Measurements from ENCODE around the gene PPP2R3C. TPM values are rescaled to one million over a fixed set of nuclear protein-coding genes. Genes with fewer than 3 reads are reported as not detected.

The PPP2R3C gene
- total and polyA plus RNA-seq, 2 of the 4 experiments (the other 2 are of a cell fraction), result 15.9 to 17.0 TPM

DNA sequence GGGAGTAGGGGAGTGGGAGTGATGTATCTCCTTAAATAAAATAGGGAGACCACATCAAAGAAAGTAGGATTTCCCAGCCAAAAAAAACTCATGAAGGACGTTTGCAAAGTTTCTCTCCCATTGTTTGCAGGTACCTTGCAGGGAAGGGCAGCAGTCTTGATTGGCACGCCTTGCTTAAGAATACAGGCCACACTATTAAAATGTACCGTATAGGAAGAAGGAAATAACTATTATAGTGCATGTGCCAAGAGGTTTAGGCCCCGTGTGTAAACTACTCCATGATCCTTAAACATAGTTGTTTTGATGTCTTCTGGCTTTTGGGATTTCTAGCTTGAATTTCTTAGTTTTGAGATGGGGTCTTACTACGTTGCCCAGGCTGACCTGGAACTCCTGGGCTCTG lies 43.1 kb upstream of the PPP2R3C start:
- Histone ChIP-seq H3K27ac (ENCODE audit: insufficient read depth, low read length) (no peak overlapping the region), H4K8ac (ENCODE audit: low read depth in 2 of 2, low read length in 2 of 2) (no peak overlapping the region), H3K9me1 (ENCODE audit: insufficient read depth, low read length) (peaks cover 3% of the 10 kb centered on the region; the same call in 1 of the 2 replicates), H3K56ac (ENCODE audit: extremely low read depth, insufficient read depth, low read length) (no peak overlapping the region), H4K20me1 (ENCODE audit: insufficient read depth, low read length) (no peaks in the 10 kb centered on the region), H3K4me1 (ENCODE audit: control insufficient read depth, insufficient read depth, low read length) (peaks cover 4% of the 10 kb centered on the region; the same call in 1 of the 2 replicates), H4K5ac (ENCODE audit: low read depth, low read length) (no peak overlapping the region), H2BK15ac (ENCODE audit: low read depth, low read length) (no peak overlapping the region), H2BK5ac (ENCODE audit: low read depth, low read length, poor library complexity, severe bottlenecking) (no peak overlapping the region), H3K4ac (ENCODE audit: low read depth, low read length) (no peak overlapping the region), H2AFZ (replicated peaks; ENCODE audit: low read length, poor library complexity) (no peak overlapping the region), H3K18ac (ENCODE audit: low read depth, low read length) (no peak overlapping the region), H2BK20ac (ENCODE audit: low read depth, low read length) (no peak overlapping the region), H3K4me3 (ENCODE audit: insufficient read depth, low read depth, low read length) (no peak overlapping the region), H2AK9ac (replicated peaks; ENCODE audit: low read depth, low read length, poor library complexity) (no peak overlapping the region), H3K79me1 (ENCODE audit: low read depth in 1 of 2, low read length in 2 of 2) (peaks cover 5 to 19% of the 10 kb centered on the region in 2 experiments), H3K14ac (replicated peaks; ENCODE audit: low read depth, low read length) (no peak overlapping the region), H3K23ac (ENCODE audit: low read depth, low read length) (no peak overlapping the region), H3K27me3 (ENCODE audit: control insufficient read depth, insufficient read depth, low read length) (no peaks in the 10 kb centered on the region), H2AK5ac (ENCODE audit: low read depth, low read length) (no peak overlapping the region), H3K9ac (ENCODE audit: low read depth, low read length) (no peak overlapping the region), H2BK120ac (ENCODE audit: low read depth, low read length) (no peak overlapping the region), H3K4me2 (ENCODE audit: low read depth, low read length) (no peak overlapping the region), H3K36me3 (ENCODE audit: control insufficient read depth, insufficient read depth, low read length) (0 out of 2 replicates have a peak, but pooled peaks cover 2% of the 10 kb centered on the region), H4K91ac (ENCODE audit: insufficient read depth, low read depth, low read length) (no peak overlapping the region), H3K9me3 (ENCODE audit: control insufficient read depth, insufficient read depth, low read length) (no peaks in the 10 kb centered on the region)
- DNase-seq (no peak), ATAC-seq (ENCODE audit: low read depth) (no peak)
- BruUV-seq (replicated peaks), result no TSS peak
- in situ Hi-C loops (cut with MboI; ENCODE audit: low sequenced_read_pairs), result no loop called here
- no CpG with 5 or more reads among the region's 5 CpGs for WGBS, 2 experiments (ENCODE audit: extremely low coverage in 2 of 2, insufficient read length in 1 of 2)
- ChIA-PET CTCF (no interaction called here), POLR2A (ENCODE audit: unreplicated experiment) (no interaction called here)
- intact Hi-C loops (cut with micrococcal nuclease), result loop anchor here (5.0 kb wide), 1 partner anchor 47 kb away; no protein-coding TSS in a partner anchor
- TF ChIP-seq MAZ (IDR thresholded peaks at IDR 0.05; ENCODE audit: borderline replicate concordance, low read depth, low read length), result no peak
- TF ChIP-seq SMC3 (IDR thresholded peaks at IDR 0.05; ENCODE audit: low read depth, low read length), result no peak
- dilution Hi-C loops (cut with HindIII; ENCODE audit: low sequenced_read_pairs, unreplicated experiment), result no loop called here
